NCI-H526 treated with DMSO at 0.1 percent for 48 hours (cell line): ENCODE results near the gene NUAK1.

Source experiments
- DNase-seq: peaks from one replicate; lab custom pipeline; 2025; lab: John Stamatoyannopoulos, UW

The NUAK1 gene

DNA sequence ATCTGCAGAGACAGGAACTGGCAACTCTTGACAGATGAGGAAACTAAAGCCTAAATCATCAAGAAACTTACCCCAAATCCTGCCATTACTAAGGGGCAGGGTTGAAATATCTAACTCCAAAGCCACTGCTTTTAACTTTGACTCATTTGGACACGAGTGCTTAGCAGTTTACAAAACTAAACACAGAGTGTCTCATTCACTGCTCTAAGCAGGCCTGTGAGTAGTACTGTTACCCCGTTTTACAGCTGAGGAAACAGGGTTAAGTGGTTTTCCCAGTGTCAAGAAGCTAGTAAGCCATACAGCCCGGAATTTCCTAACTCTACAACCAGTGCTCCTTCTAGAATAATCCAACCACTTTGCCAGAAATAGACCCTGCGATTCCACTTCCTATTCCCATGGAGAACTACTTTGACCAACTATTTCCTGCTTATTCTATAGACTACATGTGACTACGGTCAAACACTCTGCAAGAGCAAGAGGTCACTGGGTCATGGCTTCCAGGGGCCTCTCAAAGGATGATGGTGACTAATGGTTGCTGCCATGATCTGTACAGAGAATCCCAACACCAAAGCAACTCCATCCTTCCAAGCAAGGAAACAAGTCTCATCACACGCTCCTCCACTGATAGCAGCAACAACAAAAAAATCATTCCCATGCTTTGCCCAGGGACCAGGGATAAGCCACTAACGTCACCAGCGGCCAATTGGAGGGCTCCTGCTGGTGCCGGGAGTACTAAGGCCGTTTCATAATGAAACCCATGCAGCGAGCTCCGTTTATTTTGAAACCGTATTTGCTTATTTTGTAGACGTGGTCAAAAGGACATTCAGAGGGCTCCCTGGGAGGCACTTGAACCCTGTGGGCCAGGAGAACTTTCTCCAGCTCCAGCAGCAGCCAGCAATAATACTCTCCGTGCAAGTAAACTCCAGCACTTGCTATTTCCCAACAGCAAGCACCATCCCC is 56.3 kb downstream of the NUAK1 start:
- DNase-seq = no peak

DNA sequence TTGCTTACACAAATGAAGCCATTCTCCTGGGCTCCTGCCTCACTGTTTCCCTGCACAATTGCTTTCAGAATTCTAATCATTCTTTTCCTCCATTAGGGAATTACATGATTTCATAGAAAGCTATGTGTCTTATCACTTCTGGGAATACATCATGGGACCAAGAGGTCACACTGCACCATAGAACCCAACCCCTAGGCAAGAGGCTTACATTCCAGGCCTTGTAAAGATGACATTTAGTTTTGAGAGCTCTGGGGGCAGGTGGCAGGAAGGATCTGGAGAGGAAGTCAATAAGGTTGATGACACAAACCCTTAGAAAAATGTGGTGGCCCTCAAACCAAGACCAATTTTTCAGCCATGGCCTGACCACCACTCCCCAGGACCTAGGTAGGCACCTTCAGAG is 57.1 kb downstream of the NUAK1 start:
- no peak for DNase-seq

DNA sequence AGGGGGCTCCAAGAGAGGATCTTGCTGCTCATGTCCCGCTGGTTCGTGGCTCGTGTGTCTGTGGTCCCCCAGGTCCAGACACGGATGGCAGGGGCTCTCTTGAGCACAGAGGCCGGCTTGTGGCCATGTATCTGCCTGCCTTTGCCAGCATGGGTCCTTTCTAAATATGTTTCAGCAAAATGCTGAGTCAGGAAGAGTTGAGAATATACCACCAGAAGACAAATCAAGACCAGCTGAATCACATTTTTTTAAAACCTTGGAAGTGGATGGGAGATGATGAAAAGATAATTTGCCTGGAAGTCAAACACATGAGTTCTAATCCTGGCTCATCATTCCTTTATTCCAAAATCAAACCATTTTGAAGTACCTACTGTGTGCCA is 58.0 kb downstream of the NUAK1 start:
- DNase-seq = no peak

DNA sequence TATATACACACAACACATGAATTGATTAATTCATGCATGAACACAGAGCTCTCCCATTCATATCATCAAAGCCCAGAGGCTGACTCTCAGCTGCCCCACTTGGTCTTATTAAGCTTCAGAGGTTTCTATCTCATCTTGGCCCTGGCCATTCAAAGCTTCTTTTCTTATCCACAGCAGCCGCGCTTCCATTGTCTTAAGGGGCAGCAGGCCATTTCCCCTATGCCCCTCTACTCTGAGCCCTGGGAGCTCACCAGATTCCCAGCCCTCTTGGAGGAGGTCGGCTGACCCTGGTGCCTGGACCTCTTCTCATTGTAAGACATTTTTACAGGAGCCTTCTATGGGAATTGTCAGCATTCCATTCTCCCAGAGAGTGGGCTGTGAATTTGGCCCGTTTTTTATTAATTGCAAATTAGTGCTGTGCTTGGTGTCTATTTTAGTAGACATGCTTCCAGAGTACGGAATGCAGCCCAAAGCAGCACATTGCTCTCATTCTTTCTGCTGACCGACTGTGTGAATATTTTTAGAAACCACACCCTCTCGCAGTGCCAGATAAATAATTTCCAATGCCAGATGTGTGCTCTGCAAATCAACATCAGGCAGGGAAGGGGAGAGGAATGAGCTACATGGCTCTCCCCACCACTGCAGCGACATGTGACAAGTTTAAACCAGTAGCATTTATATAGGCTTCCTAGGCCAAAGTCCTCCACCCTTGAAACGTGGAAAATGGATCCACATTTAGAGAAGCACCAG is 58.5 kb downstream of the NUAK1 start:
- no peak for DNase-seq

DNA sequence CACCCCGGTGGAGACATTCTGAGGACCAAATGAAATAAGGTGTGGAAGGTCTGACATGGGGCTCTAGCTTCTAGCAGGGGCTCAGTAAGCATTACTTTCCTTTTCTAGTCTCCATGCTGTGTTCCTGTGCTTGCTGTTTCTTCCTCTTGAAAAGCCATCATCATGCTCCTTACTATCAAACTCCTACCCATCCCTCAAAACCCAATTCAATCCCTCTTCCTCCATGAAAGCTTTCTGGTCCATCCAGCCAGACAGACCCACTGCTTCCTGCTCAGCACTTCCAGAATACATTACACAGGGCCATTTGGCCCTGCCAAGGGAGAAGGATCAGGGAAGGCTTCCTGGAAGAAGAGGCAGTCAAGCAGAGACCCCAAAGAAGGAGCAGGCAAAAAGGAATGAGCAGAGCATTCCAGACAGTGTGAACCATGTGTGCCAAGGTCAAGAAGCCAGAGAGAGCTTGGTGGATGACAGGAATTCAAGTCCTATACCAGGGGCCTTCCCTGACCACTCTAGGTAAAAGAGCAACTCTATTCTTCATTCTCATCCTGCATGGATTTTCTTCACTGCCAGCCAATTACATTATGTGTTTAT is 59.5 kb downstream of the NUAK1 start:
- DNase-seq = no peak

DNA sequence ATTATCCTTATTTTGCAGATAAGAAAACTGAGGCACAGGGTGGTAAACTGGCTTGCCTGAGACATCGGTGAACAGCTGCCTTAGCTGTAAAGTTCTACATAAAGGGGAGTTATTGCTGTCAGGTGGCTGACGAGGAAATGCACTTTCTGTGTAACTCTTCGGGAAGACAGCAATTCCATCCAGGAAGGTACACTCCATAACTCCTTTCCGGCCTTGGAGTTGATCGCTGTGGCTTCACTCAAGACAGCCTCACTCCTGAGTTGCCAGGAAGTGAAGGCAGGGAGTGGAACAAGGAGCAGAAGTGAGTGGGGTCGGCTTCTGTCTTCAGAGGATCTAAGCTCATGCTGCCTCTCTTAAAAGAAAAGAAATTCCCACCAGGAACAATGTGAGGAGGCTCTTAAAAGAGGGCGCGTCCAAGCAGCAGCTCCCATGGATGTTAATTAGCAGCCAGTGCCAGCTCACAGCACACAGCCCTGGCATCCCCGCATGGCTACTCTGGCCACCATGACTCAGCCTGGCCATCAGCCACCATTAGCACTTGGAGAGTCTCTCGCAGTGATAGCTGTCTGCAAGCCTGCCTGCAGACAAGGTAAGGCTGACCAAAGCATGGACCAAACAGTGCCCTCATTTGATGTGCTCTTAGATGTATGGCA is 60.3 kb downstream of the NUAK1 start:
- DNase-seq = no peak

DNA sequence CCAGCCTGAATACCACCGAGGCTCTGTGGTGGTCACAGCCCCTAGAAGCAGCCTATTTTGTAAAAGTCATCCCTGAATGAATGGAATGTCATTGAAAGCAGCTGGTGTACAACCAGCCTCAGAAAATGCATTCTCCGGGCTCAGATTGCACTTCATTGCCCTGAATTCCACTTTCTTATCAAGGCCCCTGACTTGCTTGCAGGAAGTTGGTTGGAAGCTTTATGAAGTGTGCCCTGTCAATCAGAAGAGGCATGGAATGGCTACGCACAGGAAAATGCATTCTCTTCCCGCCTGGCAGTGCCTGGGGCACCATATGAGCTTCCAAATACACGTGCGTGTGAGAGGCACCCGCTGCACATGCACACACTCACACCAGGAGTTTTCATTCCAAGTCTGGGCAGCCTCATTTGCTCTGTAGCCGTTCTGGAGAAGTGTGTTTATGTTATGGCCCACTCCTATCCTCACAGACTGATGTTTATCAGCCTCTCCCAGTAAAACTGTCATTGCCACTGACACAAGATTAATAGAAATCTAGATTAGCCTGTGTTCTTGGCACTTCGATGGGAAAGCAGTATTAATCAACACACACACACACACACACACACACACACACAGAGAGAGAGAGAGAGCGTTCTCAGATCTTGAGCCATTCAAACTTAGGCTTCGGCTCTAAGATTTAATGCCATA is 63.9 kb downstream of the NUAK1 start:
- no peak for DNase-seq

DNA sequence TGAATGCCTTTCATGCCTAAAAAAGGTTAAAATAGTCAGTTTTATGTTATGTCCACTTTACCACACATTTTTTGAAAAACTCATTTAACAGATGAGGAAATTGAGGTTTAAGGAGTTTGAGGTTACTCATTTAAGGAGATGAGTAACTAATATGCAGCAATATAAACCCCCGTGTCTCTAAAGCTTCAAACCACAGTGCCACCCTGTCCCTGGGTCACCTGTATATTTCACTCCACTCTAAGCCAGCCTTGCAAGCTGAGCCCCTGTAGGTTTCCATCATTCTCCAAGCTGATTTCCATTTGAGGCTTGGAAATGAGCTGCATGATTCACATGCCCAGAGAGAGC is 64.4 kb downstream of the NUAK1 start:
- DNase-seq = no peak

DNA sequence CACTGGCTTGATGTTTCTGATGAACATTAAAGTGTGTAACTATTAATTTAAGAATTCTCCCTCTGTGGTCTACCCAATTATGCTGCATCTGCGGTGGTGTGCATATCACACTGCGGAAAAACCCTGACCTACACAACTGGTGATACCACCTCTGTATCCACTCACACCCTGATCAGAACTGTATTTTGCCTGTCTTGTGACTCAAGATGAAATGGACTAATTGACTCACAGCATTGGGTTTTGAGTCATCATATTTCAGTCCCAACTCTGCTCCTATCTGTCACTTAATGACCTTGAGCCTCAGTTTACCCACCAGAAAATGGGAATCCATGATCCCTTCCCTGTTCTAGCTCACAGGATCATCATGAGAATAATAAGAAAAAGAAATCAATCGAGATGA is 65.6 kb downstream of the NUAK1 start:
- DNase-seq = no peak

DNA sequence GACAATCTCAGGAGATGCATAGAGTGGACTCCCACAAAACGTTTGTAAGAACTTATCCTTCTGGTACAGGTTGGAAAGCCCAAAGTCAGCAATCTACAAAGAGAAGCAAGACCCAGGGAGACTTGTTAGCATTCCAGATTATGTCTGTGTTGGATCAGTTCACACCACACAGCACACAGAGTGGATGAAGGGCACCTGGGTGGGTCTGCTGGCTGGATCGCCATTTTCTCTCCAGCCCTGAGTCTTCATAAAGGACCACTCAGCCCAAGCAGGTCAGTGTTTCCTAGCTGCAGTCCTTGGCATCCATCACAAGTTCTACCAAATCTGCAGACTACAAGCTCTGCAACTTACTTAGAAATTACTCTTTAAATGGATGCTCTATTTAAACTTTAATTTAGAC is 66.0 kb downstream of the NUAK1 start:
- no peak for DNase-seq

DNA sequence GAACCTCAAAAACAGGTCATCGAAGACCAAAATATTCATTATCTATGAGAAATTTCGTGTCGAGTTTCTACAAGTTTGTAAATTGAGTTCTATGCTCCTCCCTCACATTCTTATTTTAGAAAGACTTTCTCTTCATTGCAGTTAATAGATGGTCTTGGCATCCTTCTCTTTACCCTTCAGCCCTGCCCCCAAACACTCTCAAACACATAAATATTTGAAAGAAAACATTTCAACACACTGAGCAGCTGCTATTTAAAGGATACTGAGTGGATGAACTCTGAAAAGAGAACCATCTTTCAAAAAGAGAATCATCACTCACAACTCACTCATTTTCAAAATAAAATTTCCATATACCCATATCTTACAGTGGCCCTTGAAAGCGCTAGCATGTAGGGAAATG is 67.1 kb downstream of the NUAK1 start:
- no peak for DNase-seq

DNA sequence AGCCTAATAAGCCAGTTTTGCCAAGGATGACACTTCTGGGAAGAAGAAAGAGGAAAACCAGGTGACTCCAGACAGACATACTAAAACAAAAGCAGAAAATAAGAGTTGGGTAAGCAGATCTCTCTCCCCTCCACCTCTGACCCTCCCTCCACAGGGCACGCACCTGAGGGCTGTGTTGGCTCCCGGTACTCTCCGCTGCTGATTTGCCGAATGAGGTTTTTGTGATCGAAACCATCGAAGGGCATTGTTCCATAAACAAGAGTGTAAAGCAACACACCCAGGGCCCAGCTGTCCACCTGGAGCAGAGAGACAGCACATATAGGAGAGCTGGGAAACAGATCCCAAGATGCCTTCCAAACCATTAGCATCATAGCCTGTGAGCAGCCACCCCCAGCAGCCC is 68.1 kb downstream of the NUAK1 start:
- DNase-seq = no peak

DNA sequence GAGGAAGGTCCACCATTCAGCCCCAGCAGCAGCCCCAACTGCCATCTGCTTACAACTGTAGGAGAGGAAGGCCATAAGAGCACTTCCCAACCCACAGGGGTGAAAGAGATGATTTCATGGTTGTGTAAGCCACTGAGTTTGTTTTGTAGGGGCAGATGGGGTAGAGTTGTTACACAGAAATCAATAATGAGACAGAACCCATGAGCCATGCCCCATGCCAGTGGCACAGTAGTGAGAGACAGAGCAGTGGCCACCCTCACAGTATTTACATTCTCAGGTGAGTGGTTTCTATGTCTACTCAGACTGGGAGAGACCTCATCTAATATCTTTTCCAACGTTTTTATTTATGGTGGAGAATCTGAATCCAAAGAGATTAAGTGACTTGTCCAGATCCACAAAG is 68.6 kb downstream of the NUAK1 start:
- no peak for DNase-seq

DNA sequence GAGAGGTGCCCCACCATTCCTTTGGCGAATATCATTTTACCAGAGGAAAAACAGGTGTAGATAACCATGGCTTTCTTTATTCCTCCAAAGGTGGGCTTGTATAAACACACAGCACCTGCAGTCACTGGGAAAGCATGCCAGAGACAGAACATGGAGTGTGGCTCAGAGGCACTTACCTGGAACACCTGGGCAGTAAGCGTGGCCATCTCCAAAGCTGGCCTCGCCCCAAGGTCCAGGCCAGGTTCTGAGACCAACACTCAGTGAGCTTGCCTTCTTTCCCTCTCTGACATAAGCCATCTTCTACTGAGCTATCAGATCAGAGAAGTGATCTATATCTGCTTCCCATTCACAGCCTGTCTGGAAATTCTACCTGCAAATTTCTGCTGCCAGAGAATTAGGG is 70.5 kb downstream of the NUAK1 start:
- no peak for DNase-seq

DNA sequence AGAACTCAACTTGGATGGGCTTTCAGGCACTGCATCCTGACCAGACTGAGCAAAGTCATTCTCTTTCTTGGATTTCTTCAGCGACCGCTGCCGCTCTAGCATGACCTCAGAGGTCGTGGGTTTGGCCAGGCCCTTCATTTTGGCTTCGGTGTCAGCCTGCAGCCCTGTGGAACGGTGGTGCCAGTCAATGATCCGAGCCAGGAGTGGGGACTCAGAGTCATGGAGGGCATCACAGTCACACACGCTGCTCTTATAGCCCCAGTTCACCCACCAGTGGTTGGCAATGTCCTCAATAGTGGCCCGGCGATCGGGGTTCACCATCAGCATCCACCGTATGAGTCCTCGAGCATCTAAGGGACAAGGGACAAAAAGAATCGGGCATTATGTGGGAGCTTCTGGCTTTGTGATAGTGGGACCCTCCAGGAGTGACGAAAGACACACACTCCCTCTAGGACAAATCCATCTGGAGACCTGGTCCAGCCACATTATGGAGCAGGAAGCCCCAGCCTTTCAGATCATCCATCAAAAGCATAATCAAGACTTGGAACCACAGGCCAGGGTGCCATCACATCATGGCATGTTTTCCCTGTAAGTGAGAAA is 71.0 kb downstream of the NUAK1 start:
- no peak for DNase-seq

DNA sequence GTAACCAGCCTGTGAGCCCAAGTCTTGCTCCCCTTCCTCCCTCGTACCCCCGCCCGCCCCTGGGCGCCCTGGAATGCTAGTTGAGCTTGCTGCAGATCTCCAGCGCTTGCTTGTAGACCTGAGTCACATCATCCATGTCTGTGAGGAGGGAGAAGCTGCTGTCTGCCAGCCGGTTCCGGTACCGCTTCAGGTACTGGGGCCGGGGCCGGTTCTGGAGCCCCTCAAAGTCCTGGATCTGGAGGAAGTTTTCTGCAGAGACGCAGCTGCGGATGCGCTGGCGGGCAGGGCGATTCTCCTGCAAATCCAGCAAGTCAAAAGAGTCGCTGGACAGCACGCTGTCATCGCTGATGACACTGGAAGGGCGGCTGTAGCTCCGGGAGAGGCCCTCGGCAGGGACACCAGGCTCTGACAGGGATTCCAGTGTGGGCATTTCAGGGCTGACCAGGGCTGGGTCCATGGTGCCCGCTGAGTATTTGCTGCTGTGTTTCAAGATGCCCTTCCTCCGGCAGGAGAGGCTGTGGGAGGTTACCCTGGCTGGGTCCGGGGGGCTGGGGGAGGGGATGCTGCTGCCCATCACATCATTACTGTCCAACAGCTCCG is 71.9 kb downstream of the NUAK1 start:
- no peak for DNase-seq

DNA sequence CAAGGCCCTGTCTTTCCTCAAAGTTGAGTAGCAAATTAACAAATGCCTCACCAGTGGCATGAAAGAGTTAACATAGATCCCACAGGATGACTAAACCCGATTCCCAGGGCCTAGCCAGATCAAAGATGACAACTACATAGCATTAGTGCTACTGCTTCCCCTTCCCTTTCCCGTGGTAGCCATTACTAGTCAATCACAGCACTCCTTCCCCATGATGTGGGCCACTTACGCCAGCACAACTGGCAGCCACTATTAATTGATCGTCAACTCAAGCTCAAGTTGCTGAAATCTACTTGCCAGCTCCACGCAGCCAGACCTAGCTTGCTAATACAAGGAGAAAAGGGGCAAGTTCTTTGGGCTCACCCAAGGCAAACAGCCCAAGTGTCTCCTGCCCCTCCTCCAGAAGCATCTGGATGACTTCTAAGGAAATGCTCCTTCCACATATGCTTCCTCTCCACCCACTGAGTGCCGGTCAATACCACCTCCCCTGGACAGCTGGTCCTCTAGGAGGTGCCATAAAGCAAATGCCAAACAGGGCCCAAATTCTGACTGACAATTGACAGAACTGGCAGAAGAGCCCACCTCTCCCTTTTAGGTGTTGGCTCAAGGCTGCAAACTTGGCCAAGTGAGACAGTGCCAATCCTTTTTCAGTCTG is 72.6 kb downstream of the NUAK1 start:
- DNase-seq = no peak

DNA sequence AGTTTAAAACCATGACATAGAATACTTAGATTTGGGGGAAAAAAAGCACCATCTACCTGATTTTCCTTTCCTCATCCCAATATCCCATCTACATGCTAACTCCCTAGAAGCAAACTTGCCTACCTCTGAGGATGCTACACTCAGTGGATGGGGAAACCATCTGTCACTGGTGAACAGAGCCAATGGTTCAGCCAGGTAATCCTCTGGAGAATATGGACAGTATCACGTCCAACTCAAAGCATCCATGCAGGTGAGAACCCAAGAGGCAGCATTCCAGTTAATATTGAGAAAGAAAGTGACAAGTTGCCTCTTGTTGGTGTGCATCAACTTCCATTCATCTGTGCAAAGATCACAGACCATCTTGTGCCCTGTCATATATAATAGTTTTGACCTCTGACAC is 73.2 kb downstream of the NUAK1 start:
- DNase-seq = no peak

DNA sequence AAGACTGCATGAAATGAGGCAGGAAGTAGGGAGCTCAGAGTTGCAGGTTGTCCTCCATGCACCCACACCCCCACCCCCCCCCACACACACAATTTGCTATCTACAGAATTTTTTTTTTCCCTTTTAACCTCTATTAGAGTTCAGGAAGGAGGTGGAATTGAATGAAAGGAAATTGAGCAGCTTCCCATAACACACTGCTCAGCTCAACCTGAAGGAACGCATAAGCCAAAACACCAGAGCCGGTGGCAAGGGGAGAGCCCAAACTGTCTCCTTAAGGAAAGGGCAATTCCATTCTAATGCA is 74.1 kb downstream of the NUAK1 start:
- DNase-seq = no peak

DNA sequence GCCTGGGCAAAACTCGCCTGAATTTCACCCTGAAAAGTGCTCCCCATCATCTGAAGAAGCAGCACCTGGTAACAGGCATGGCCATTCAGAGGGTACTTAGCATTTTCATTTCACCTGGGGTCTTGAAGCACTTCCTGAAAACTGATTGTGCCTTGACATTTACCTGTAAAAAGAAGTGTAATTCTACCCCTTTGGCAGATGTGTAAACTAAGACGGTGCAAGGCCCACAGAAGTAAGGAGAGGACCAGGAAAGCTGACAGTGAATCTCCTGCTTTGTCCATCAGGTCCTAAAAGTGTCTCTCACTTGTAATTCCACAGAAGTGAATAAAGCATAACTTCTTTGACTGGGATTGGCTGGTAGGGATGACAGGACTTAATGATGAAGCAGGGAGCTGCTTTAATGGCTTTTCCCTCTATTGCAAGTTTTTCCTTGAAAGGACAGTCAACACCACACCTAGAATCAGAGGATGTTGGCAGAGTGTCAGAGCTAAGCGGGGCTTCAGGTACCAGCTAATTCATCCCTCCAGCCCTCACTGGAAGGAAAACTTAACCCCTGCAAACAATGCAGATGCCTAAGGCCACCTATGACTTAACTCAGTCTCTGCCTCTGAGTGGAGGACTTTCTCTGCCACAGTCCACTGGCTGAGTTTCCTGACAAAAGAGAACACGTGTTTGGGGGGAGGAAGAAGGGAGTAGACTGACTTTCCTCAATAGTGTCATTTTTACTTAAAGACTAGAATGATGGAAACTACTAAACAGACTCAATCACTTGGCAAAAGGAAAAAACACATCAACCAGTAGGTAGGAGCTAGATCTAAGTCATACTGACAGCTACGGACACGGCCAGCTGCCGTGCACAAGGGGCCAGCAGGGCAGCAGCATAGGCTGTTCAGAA is 74.7 kb downstream of the NUAK1 start:
- no peak for DNase-seq
